ENCODE data around the gene AMIGO3.
"Not testable (repeated sequence)": the region's sequence is repeated elsewhere in the genome, so short reads cannot be mapped to it uniquely, and the experiment has no call there.

The AMIGO3 gene, protein sequence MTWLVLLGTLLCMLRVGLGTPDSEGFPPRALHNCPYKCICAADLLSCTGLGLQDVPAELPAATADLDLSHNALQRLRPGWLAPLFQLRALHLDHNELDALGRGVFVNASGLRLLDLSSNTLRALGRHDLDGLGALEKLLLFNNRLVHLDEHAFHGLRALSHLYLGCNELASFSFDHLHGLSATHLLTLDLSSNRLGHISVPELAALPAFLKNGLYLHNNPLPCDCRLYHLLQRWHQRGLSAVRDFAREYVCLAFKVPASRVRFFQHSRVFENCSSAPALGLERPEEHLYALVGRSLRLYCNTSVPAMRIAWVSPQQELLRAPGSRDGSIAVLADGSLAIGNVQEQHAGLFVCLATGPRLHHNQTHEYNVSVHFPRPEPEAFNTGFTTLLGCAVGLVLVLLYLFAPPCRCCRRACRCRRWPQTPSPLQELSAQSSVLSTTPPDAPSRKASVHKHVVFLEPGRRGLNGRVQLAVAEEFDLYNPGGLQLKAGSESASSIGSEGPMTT

GRCh38 chr3:49719214-49719884 is at the start of gene AMIGO3:
Gene AMIGO3, minus strand, starts transcription at chr3:49719684. Its CDS starts 219 bp downstream, at chr3:49719465.
- Histone ChIP-seq H3K36me3 (ENCODE audit: control insufficient read depth, insufficient read depth, low read length) (peaks cover 30% of the 10 kb centered on the region), H3K9ac (ENCODE audit: low read depth, low read length) (peak within 1 kb of the TSS; percentile 75), H3K27ac (ENCODE audit: low read depth, low read length) (peak within 1 kb of the TSS; percentile 61), H3K9me3 (ENCODE audit: control insufficient read depth, insufficient read depth, low read length) (no peaks in the 10 kb centered on the region), H3K4me3 (ENCODE audit: low read depth, low read length) (peak within 1 kb of the TSS; percentile 84), H3K4me1 (ENCODE audit: control insufficient read depth, insufficient read depth, low read length) (peaks cover under 1% of the 10 kb centered on the region; the same call in 1 of the 2 replicates), H3K27me3 (ENCODE audit: control insufficient read depth, insufficient read depth, low read length) (no peaks in the 10 kb centered on the region)

GRCh38 chr3:49763981-49764380 is 44.5 kb upstream of the AMIGO3 start:
- H3K36me3 ChIP-seq (ENCODE audit: control insufficient read depth, insufficient read depth, low read length): no peaks in the 10 kb centered on the region
- H3K27ac ChIP-seq (ENCODE audit: low read depth, low read length): no peak overlapping the region
- H3K27me3 ChIP-seq (ENCODE audit: control insufficient read depth, insufficient read depth, low read length): no peaks in the 10 kb centered on the region
- no peak overlapping the region for H3K4me3 ChIP-seq (ENCODE audit: low read depth, low read length)
- H3K9ac ChIP-seq (ENCODE audit: low read depth, low read length): no peak overlapping the region
- no peaks in the 10 kb centered on the region for H3K9me3 ChIP-seq (ENCODE audit: control insufficient read depth, insufficient read depth, low read length)
- no peaks in the 10 kb centered on the region for H3K4me1 ChIP-seq (ENCODE audit: control insufficient read depth, insufficient read depth, low read length)

- Histone ChIP-seq H3K9ac (ENCODE audit: low read depth, low read length) (no peak overlapping the region), H3K9me3 (ENCODE audit: control insufficient read depth, insufficient read depth, low read length) (no peaks in the 10 kb centered on the region), H3K4me3 (ENCODE audit: low read depth, low read length) (no peak overlapping the region), H3K27me3 (ENCODE audit: control insufficient read depth, insufficient read depth, low read length) (no peaks in the 10 kb centered on the region), H3K4me1 (ENCODE audit: control insufficient read depth, insufficient read depth, low read length) (no peaks in the 10 kb centered on the region), H3K36me3 (ENCODE audit: control insufficient read depth, insufficient read depth, low read length) (no peaks in the 10 kb centered on the region), H3K27ac (ENCODE audit: low read depth, low read length) (no peak overlapping the region)
Measured at GRCh38 chr3:49761661-49762060, 42.2 kb upstream of the AMIGO3 start.

DNA sequence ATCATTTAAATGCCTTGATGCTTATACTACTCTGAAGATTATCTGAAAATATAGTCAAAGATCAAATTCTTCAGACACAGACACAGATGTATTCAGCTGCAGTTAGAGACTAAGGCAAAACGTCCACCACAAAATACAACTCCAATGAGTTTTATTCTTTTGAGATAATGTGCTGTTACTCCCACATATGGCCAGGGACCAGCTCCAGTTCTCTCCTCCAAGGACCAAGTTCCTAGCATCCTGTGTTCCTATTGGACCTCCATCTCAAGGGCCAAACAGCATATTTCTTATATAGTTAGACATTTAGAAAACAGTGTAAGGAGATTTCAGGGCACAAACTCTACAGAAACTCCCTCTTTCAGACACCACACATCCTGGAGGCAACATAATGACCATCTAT is 39.7 kb upstream of the AMIGO3 start:
- no peak overlapping the region for H3K9ac ChIP-seq (ENCODE audit: low read depth, low read length)
- no peaks in the 10 kb centered on the region for H3K36me3 ChIP-seq (ENCODE audit: control insufficient read depth, insufficient read depth, low read length)
- H3K4me1 ChIP-seq (ENCODE audit: control insufficient read depth, insufficient read depth, low read length): no peaks in the 10 kb centered on the region
- H3K9me3 ChIP-seq (ENCODE audit: control insufficient read depth, insufficient read depth, low read length): no peaks in the 10 kb centered on the region
- H3K27me3 ChIP-seq (ENCODE audit: control insufficient read depth, insufficient read depth, low read length): no peaks in the 10 kb centered on the region
- H3K4me3 ChIP-seq (ENCODE audit: low read depth, low read length): no peak overlapping the region
- no peak overlapping the region for H3K27ac ChIP-seq (ENCODE audit: low read depth, low read length)

DNA sequence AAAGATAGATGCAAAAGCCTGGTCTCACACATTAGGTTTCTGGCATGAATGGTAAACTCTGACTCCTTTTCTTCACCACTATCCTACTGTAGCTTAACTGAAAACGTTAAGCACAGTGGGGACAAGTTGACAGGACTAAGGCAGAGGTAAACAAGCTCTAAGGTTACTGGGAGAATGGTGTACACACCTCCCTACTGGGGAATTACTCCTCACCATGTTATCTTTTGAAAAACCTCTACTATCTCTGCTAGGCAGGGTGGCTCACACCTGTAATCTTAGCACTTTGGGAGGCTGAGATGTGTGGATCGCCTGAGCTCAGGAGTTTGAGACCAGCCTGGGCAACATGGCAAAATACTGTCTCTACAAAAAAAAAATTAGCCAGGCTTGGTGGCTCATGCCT is 37.7 kb upstream of the AMIGO3 start:
- Histone ChIP-seq H3K9ac (ENCODE audit: low read depth, low read length) (no peak overlapping the region), H3K36me3 (ENCODE audit: control insufficient read depth, insufficient read depth, low read length) (no peaks in the 10 kb centered on the region)

GRCh38 chr3:49756036-49756435 is 36.6 kb upstream of the AMIGO3 start:
- Histone ChIP-seq H3K9me3 (ENCODE audit: control insufficient read depth, insufficient read depth, low read length) (no peaks in the 10 kb centered on the region), H3K9ac (ENCODE audit: low read depth, low read length) (no peak overlapping the region), H3K36me3 (ENCODE audit: control insufficient read depth, insufficient read depth, low read length) (no peaks in the 10 kb centered on the region), H3K4me3 (ENCODE audit: low read depth, low read length) (no peak overlapping the region), H3K27me3 (ENCODE audit: control insufficient read depth, insufficient read depth, low read length) (no peaks in the 10 kb centered on the region), H3K4me1 (ENCODE audit: control insufficient read depth, insufficient read depth, low read length) (no peaks in the 10 kb centered on the region), H3K27ac (ENCODE audit: low read depth, low read length) (no peak overlapping the region)

More for the DNA sequence above, 37.7 kb upstream of the AMIGO3 start:
- no peaks in the 10 kb centered on the region for H3K4me1 ChIP-seq (ENCODE audit: control insufficient read depth, insufficient read depth, low read length)
- H3K27me3 ChIP-seq (ENCODE audit: control insufficient read depth, insufficient read depth, low read length): no peaks in the 10 kb centered on the region
- no peak overlapping the region for H3K4me3 ChIP-seq (ENCODE audit: low read depth, low read length)
- no peak overlapping the region for H3K27ac ChIP-seq (ENCODE audit: low read depth, low read length)
- H3K9me3 ChIP-seq (ENCODE audit: control insufficient read depth, insufficient read depth, low read length): no peaks in the 10 kb centered on the region

GRCh38 chr3:49754536-49754935 is 35.1 kb upstream of the AMIGO3 start:
- no peaks in the 10 kb centered on the region for H3K36me3 ChIP-seq (ENCODE audit: control insufficient read depth, insufficient read depth, low read length)
- no peak overlapping the region for H3K27ac ChIP-seq (ENCODE audit: low read depth, low read length)
- H3K4me3 ChIP-seq (ENCODE audit: low read depth, low read length): no peak overlapping the region
- H3K9me3 ChIP-seq (ENCODE audit: control insufficient read depth, insufficient read depth, low read length): no peaks in the 10 kb centered on the region
- H3K4me1 ChIP-seq (ENCODE audit: control insufficient read depth, insufficient read depth, low read length): no peaks in the 10 kb centered on the region
- no peaks in the 10 kb centered on the region for H3K27me3 ChIP-seq (ENCODE audit: control insufficient read depth, insufficient read depth, low read length)
- H3K9ac ChIP-seq (ENCODE audit: low read depth, low read length): no peak overlapping the region

- Histone ChIP-seq H3K4me1 (ENCODE audit: control insufficient read depth, insufficient read depth, low read length) (no peaks in the 10 kb centered on the region), H3K36me3 (ENCODE audit: control insufficient read depth, insufficient read depth, low read length) (peaks cover 15% of the 10 kb centered on the region), H3K27me3 (ENCODE audit: control insufficient read depth, insufficient read depth, low read length) (no peaks in the 10 kb centered on the region), H3K9ac (ENCODE audit: low read depth, low read length) (no peak overlapping the region), H3K4me3 (ENCODE audit: low read depth, low read length) (no peak overlapping the region), H3K27ac (ENCODE audit: low read depth, low read length) (no peak overlapping the region), H3K9me3 (ENCODE audit: control insufficient read depth, insufficient read depth, low read length) (no peaks in the 10 kb centered on the region)
Measured at GRCh38 chr3:49751501-49751900, 32.0 kb upstream of the AMIGO3 start.

DNA sequence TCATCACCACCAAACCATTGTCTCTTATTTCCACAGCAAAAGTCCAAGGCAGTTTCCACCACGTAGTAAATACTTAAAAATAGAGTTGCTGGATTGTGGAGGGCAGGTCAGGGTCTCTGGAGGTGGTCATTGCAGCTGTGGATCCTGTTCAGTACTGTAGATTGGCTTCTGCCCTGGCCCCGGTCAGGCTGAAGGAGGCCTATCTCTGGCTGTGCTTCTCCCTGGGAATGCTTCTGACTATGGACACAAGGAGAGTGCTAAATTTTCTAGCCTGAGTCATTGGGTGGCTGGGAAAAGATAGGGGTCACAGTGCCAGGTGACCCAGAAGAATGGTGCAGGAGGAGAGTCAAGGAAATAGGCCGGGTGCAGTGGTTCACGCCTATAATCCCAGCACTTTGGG is 30.6 kb upstream of the AMIGO3 start:
- Histone ChIP-seq H3K9me3 (ENCODE audit: control insufficient read depth, insufficient read depth, low read length) (no peaks in the 10 kb centered on the region), H3K27me3 (ENCODE audit: control insufficient read depth, insufficient read depth, low read length) (no peaks in the 10 kb centered on the region), H3K27ac (ENCODE audit: low read depth, low read length) (no peak overlapping the region), H3K4me1 (ENCODE audit: control insufficient read depth, insufficient read depth, low read length) (no peaks in the 10 kb centered on the region), H3K9ac (ENCODE audit: low read depth, low read length) (no peak overlapping the region), H3K4me3 (ENCODE audit: low read depth, low read length) (no peak overlapping the region), H3K36me3 (ENCODE audit: control insufficient read depth, insufficient read depth, low read length) (peaks cover 19% of the 10 kb centered on the region)

DNA sequence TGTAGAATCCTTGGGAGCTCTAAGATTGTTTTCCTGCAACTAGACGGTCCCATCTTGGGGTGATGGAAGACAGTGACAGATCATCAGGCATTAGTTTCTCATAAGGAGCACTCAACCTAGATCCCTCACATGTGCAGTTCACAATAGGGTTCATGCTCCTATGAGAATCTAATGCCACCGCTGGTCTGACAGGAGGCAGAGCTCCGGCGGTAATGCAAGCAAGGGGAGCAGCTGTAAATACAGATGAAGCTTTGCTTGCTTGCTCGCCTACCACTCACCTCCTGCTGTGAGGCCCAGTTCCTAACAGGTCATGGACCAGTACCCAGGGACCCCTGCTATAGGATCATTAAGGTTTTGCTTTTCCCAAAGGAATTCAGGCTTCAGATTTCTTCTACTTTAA is 29.4 kb upstream of the AMIGO3 start:
- peaks cover 19% of the 10 kb centered on the region for H3K36me3 ChIP-seq (ENCODE audit: control insufficient read depth, insufficient read depth, low read length)
- not testable (repeated sequence) for H3K9ac ChIP-seq (ENCODE audit: low read depth, low read length); H3K27ac ChIP-seq (ENCODE audit: low read depth, low read length); H3K9me3 ChIP-seq (ENCODE audit: control insufficient read depth, insufficient read depth, low read length); H3K4me3 ChIP-seq (ENCODE audit: low read depth, low read length); H3K4me1 ChIP-seq (ENCODE audit: control insufficient read depth, insufficient read depth, low read length); H3K27me3 ChIP-seq (ENCODE audit: control insufficient read depth, insufficient read depth, low read length)

GRCh38 chr3:49747792-49748480 is 28.5 kb upstream of the AMIGO3 start:
- Histone ChIP-seq H3K4me1 (ENCODE audit: control insufficient read depth, insufficient read depth, low read length) (no peaks in the 10 kb centered on the region), H3K9me3 (ENCODE audit: control insufficient read depth, insufficient read depth, low read length) (no peaks in the 10 kb centered on the region), H3K27ac (ENCODE audit: low read depth, low read length) (no peak overlapping the region), H3K27me3 (ENCODE audit: control insufficient read depth, insufficient read depth, low read length) (no peaks in the 10 kb centered on the region), H3K36me3 (ENCODE audit: control insufficient read depth, insufficient read depth, low read length) (peaks cover 23% of the 10 kb centered on the region), H3K4me3 (ENCODE audit: low read depth, low read length) (no peak overlapping the region), H3K9ac (ENCODE audit: low read depth, low read length) (no peak overlapping the region)
